ENCODE results near the gene PROK1. TPM values are rescaled to one million over a fixed set of nuclear protein-coding genes. Genes with fewer than 3 reads are reported as not detected.

PROK1 gene
- polyA plus RNA-seq, 1 donor (not counting 4 experiments of a cell fraction or from before 2014, with no cell fraction given) = not detected

- DNase-seq (ENCODE audit: low read depth, low spot score) = no peak
- no peak overlapping the region for H3K4me3 ChIP-seq (ENCODE audit: control insufficient read depth in 2 of 3, extremely low read depth in 1 of 3, insufficient read depth in 2 of 3, low read depth in 1 of 3, low read length in 3 of 3)
- H4K20me1 ChIP-seq (ENCODE audit: control insufficient read depth, extremely low read depth, insufficient read depth, low read length) = no peaks in the 10 kb centered on the region
- dilution Hi-C loops (cut with MboI; ENCODE audit: extremely low pct_ligation_motif_present, low sequenced_read_pairs) = no loop called here
- no peak overlapping the region for H3K4me2 ChIP-seq (ENCODE audit: control insufficient read depth, extremely low read depth, insufficient read depth, low read depth, low read length)
- H3K9me3 ChIP-seq (ENCODE audit: control insufficient read depth, low read depth, low read length) = no peaks in the 10 kb centered on the region
- FAIRE-seq = no peak
- H3K9ac ChIP-seq (ENCODE audit: control insufficient read depth, extremely low read depth, insufficient read depth, low read length) = no peak overlapping the region
- peaks cover 10% of the 10 kb centered on the region for H3K27me3 ChIP-seq (ENCODE audit: control insufficient read depth, extremely low read depth, insufficient read depth, low read length)
- no peak overlapping the region for H2AFZ ChIP-seq (ENCODE audit: control insufficient read depth, low read length)
- no peaks in the 10 kb centered on the region for H3K9me1 ChIP-seq (ENCODE audit: control insufficient read depth, extremely low read depth, insufficient read depth, low read length)
- H3K79me2 ChIP-seq (ENCODE audit: control insufficient read depth, insufficient read depth, low read length) = no peaks in the 10 kb centered on the region
- no peaks in the 10 kb centered on the region for H3K36me3 ChIP-seq (ENCODE audit: control insufficient read depth in 2 of 2, extremely low read depth in 1 of 2, insufficient read depth in 2 of 2, low read length in 2 of 2)
- no peak overlapping the region for H3K27ac ChIP-seq (ENCODE audit: control insufficient read depth, insufficient read depth, low read length)
- TF ChIP-seq EZH2 (IDR thresholded peaks at IDR 0.05; ENCODE audit: low read length) (no peak), CTCF (optimal IDR thresholded peaks at IDR 0.05 in 1 of 3, IDR thresholded peaks at IDR 0.05 in 1 of 3, conservative IDR thresholded peaks at IDR 0.05 in 1 of 3; ENCODE audit: extremely low read depth in 1 of 3, insufficient read depth in 2 of 3, low read length in 3 of 3) (peak in 1 of 3 experiments; percentile 49)
- no peaks in the 10 kb centered on the region for H3K4me1 ChIP-seq (ENCODE audit: control insufficient read depth, extremely low read depth, insufficient read depth, low read length)
Observed at GRCh38 chr1:110433803-110434202, 17.1 kb upstream of the PROK1 start.

GRCh38 chr1:110434946-110435345 is 16.0 kb upstream of the PROK1 start:
- Histone ChIP-seq H3K4me3 (ENCODE audit: control insufficient read depth in 2 of 3, extremely low read depth in 1 of 3, insufficient read depth in 2 of 3, low read depth in 1 of 3, low read length in 3 of 3) (no peak overlapping the region), H3K79me2 (ENCODE audit: control insufficient read depth, insufficient read depth, low read length) (no peaks in the 10 kb centered on the region), H3K9me1 (ENCODE audit: control insufficient read depth, extremely low read depth, insufficient read depth, low read length) (no peaks in the 10 kb centered on the region), H2AFZ (ENCODE audit: control insufficient read depth, low read length) (no peak overlapping the region), H3K27me3 (ENCODE audit: control insufficient read depth, extremely low read depth, insufficient read depth, low read length) (peaks cover 10% of the 10 kb centered on the region), H4K20me1 (ENCODE audit: control insufficient read depth, extremely low read depth, insufficient read depth, low read length) (no peaks in the 10 kb centered on the region), H3K36me3 (ENCODE audit: control insufficient read depth in 2 of 2, extremely low read depth in 1 of 2, insufficient read depth in 2 of 2, low read length in 2 of 2) (no peaks in the 10 kb centered on the region), H3K9ac (ENCODE audit: control insufficient read depth, extremely low read depth, insufficient read depth, low read length) (no peak overlapping the region), H3K4me1 (ENCODE audit: control insufficient read depth, extremely low read depth, insufficient read depth, low read length) (no peaks in the 10 kb centered on the region), H3K9me3 (ENCODE audit: control insufficient read depth, low read depth, low read length) (no peaks in the 10 kb centered on the region), H3K4me2 (ENCODE audit: control insufficient read depth, extremely low read depth, insufficient read depth, low read depth, low read length) (no peak overlapping the region), H3K27ac (ENCODE audit: control insufficient read depth, insufficient read depth, low read length) (no peak overlapping the region)
- no peak for DNase-seq (ENCODE audit: low read depth, low spot score)
- dilution Hi-C loops (cut with MboI; ENCODE audit: extremely low pct_ligation_motif_present, low sequenced_read_pairs) = no loop called here
- no peak for FAIRE-seq
- no peak for TF ChIP-seq EZH2 (IDR thresholded peaks at IDR 0.05; ENCODE audit: low read length)
- TF ChIP-seq CTCF (optimal IDR thresholded peaks at IDR 0.05 in 1 of 3, IDR thresholded peaks at IDR 0.05 in 1 of 3, conservative IDR thresholded peaks at IDR 0.05 in 1 of 3; ENCODE audit: extremely low read depth in 1 of 3, insufficient read depth in 2 of 3, low read length in 3 of 3) = no peak

Data from keratinocyte (primary cell).